RWPE2 (cell line): Measurements from ENCODE around the gene BIRC3.
"Not testable (repeated sequence)": the region's sequence is repeated elsewhere in the genome, so short reads cannot be mapped to it uniquely, and the experiment has no call there.

ENCODE experiments used
- ATAC-seq: fragments of 200-7000 bp; cut with Tn5 transposase; 3 replicates; pipeline ENCODE4 v1.9.1; 2021; ENCODE audit warnings: low read depth
- DNase-seq: peaks from one replicate; pipeline ENCODE4 v3.0.0-alpha.2; 2020; ENCODE audit warnings: low spot score
- H3K27ac ChIP-seq: fragments of 450-650 bp; 2 replicates; pipeline ENCODE4 v1.5.1; 2017; ENCODE audit warnings: mild to moderate bottlenecking; ENCODE audit not compliant: poor library complexity, severe bottlenecking
- H3K27me3 ChIP-seq: fragments of 250-450 bp; sonication (Bioruptor Pico); 2 replicates; pipeline ENCODE4 v1.5.1; 2021; ENCODE audit warnings: mild to moderate bottlenecking, moderate library complexity; ENCODE audit not compliant: insufficient read depth, poor library complexity, severe bottlenecking
- H3K36me3 ChIP-seq: fragments of 250-450 bp; sonication (Bioruptor Pico); 2 replicates; pipeline ENCODE4 v1.5.1; 2020; ENCODE audit warnings: low read depth, mild to moderate bottlenecking, moderate library complexity
- H3K4me1 ChIP-seq: fragments of 250-450 bp; sonication (Bioruptor Pico); 2 replicates; pipeline ENCODE4 v1.5.1; 2021; ENCODE audit warnings: mild to moderate bottlenecking, moderate library complexity; ENCODE audit not compliant: insufficient read depth, poor library complexity, severe bottlenecking
- H3K4me3 ChIP-seq: fragments of 250-450 bp; sonication (Bioruptor Pico); 2 replicates; pipeline ENCODE4 v1.5.1; 2021; ENCODE audit warnings: mild to moderate bottlenecking, moderate library complexity; ENCODE audit not compliant: severe bottlenecking
- H3K9me3 ChIP-seq: fragments of 250-450 bp; sonication (Bioruptor Pico); 2 replicates; pipeline ENCODE4 v1.5.1; 2021; ENCODE audit warnings: mild to moderate bottlenecking, moderate library complexity; ENCODE audit not compliant: severe bottlenecking
- CTCF ChIP-seq: fragments of 450-650 bp; IDR thresholded peaks from one replicate; pipeline ENCODE4 v1.5.1; 2017; ENCODE audit warnings: mild to moderate bottlenecking, moderate library complexity; ENCODE audit not compliant: poor library complexity, severe bottlenecking

Gene BIRC3

DNA sequence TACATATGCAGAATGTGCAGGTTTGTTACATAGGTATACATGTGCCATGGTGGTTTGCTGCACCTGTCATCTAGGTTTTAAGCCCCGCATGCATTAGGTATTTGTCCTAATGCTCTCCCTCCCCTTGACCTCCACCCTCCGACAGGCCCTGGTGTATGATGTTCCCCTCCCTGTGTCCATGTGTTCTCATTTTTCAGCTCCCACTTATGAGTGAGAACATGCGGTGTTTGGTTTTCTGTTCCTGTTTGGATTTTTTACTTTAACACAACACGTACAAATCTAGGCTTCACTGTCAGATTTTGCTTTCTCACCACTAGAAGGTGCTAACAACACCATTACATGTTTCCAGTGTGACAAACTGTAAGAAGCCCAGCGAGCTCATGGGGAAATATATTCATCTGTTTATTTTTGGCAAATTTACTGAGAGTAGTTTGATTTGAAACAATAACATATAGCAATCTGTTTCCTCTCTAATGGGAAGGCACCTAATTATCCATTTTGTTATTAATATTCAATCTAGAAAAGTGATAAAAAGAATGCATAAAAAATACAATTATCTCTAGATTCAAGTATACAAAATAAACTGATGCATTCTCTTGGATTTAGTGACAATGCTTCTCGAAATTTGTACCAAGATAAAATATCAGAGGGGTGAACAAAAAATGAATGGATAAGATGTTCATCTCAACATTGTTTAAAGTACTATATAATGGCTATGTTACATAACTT lies 23.2 kb upstream of the BIRC3 start:
- Histone ChIP-seq H3K27me3 (no peaks in the 10 kb centered on the region), H3K4me3 (no peak overlapping the region), H3K9me3 (no peaks in the 10 kb centered on the region), H3K4me1 (peaks cover 17% of the 10 kb centered on the region), H3K27ac (no peak overlapping the region), H3K36me3 (no peaks in the 10 kb centered on the region)
- ATAC-seq (peak; percentile 67; the same call in 2 of the 3 replicates), DNase-seq (no peak)
- TF ChIP-seq CTCF, result peak; percentile 92

- H3K27ac ChIP-seq, result no peak overlapping the region
- ATAC-seq (no peak), DNase-seq (no peak)
Measured at GRCh38 chr11:102295045-102295444, 22.2 kb upstream of the BIRC3 start.

GRCh38 chr11:102296757-102297156 lies 20.5 kb upstream of the BIRC3 start:
- ATAC-seq, H3K4me3 ChIP-seq, H3K9me3 ChIP-seq, DNase-seq, H3K27me3 ChIP-seq, H3K36me3 ChIP-seq, H3K27ac ChIP-seq: not testable (repeated sequence)
- H3K4me1 ChIP-seq, result peaks cover 17% of the 10 kb centered on the region

More at GRCh38 chr11:102295045-102295444, 22.2 kb upstream of the BIRC3 start:
- peaks cover 17% of the 10 kb centered on the region for H3K4me1 ChIP-seq
- H3K9me3 ChIP-seq, result no peaks in the 10 kb centered on the region
- no peak overlapping the region for H3K4me3 ChIP-seq
- no peak for TF ChIP-seq CTCF
- H3K36me3 ChIP-seq, result no peaks in the 10 kb centered on the region
- H3K27me3 ChIP-seq, result no peaks in the 10 kb centered on the region

DNA sequence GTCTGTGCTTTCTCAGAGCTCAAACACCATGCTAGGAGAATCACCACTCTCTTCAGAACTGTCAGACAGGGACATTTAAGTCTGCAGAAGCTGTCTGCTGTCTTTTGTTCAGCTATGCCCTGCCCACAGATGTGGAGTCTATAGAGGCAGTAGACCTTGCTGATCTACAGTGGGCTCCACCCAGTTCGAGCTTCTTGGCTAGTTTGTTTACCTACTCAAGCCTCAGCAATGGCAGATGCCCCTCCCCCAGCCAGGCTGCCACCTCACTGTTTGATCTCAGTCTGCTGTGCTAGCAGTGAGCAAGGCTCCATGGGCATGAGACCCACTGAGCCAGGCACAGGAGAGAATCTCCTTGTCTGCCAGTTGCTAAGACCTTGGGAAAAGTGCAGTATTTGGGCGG lies 16.4 kb upstream of the BIRC3 start:
- not testable (repeated sequence) for ATAC-seq, H3K4me3 ChIP-seq, DNase-seq, H3K27me3 ChIP-seq, H3K36me3 ChIP-seq
- peak overlapping the region; percentile 7 for H3K27ac ChIP-seq
- H3K4me1 ChIP-seq, result peaks cover 12% of the 10 kb centered on the region
- H3K9me3 ChIP-seq, result peaks cover 13% of the 10 kb centered on the region

DNA sequence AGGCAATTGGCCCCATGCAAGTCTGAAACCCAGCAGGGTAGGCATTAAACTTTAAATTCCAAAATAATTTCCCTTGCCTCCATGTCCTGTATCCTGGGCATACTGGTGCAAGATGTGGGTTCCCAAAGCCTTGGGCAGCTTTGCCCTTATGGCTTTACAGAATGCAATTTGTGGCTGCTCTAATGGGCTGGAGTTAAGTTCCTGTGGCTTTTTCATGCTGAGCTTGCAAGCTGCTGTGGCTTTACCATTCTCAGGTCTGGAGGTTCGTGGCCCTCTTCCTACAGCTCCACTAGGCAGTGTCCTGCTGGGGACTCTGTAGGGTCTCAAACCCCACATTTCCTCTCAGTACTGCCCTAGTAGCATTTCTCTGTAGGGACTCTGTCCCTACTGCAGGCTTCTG lies 15.0 kb upstream of the BIRC3 start:
- no peak for DNase-seq
- Histone ChIP-seq H3K27ac (no peak overlapping the region), H3K4me3 (no peak overlapping the region), H3K4me1 (peaks cover 24% of the 10 kb centered on the region), H3K27me3 (no peaks in the 10 kb centered on the region), H3K36me3 (no peaks in the 10 kb centered on the region), H3K9me3 (peaks cover 13% of the 10 kb centered on the region)
- no peak for TF ChIP-seq CTCF
- no peak for ATAC-seq

- Histone ChIP-seq H3K4me3 (no peak overlapping the region), H3K9me3 (peaks cover 13% of the 10 kb centered on the region), H3K4me1 (peaks cover 42% of the 10 kb centered on the region), H3K27me3 (no peaks in the 10 kb centered on the region), H3K36me3 (no peaks in the 10 kb centered on the region), H3K27ac (peak overlapping the region; percentile 100)
- DNase-seq (no peak), ATAC-seq (no peak)
- no peak for TF ChIP-seq CTCF
Measured at GRCh38 chr11:102304686-102305085, 12.6 kb upstream of the BIRC3 start.
